ENCODE measurements around the gene HELT. TPM values are rescaled to one million over a fixed set of nuclear protein-coding genes. Genes with fewer than 3 reads are reported as not detected.
"Not testable (repeated sequence)": the region's sequence is repeated elsewhere in the genome, so short reads cannot be mapped to it uniquely, and the experiment has no call there.

HELT gene
- total RNA-seq, result not detected

- no peak for DNase-seq (ENCODE audit: extremely low spot score)
- H3K36me3 ChIP-seq, result no peaks in the 10 kb centered on the region
- WGBS, result 1% methylated on average over 58 of the region's 58 CpGs
Observed at GRCh38 chr4:185017964-185018772, at the start of gene HELT. Gene HELT, plus strand, starts transcription at chr4:185018490. Its CDS starts 439 bp downstream, at chr4:185018929.

GRCh38 chr4:184968784-184969201, 49.5 kb upstream of the HELT start:
- 62% methylated on average over 3 of the region's 5 CpGs for WGBS
- Histone ChIP-seq H3K27me3 (no peaks in the 10 kb centered on the region), H3K36me3 (no peaks in the 10 kb centered on the region), H3K4me1 (no peaks in the 10 kb centered on the region), H3K27ac (replicated peaks in 1 of 4) (no peak overlapping the region), H3K9me3 (no peaks in the 10 kb centered on the region), H3K4me3 (no peak overlapping the region)
- TF ChIP-seq CTCF (IDR thresholded peaks at IDR 0.05), result no peak
- no peak for TF ChIP-seq EP300 (IDR thresholded peaks at IDR 0.05)
- TF ChIP-seq POLR2A (IDR thresholded peaks at IDR 0.05; ENCODE audit: low read depth), result no peak
- DNase-seq (ENCODE audit: extremely low spot score), result no peak
- intact Hi-C loops (cut with DNase I), result no loop called here

More at GRCh38 chr4:185017964-185018772, at the start of gene HELT:
- no peak for TF ChIP-seq EP300 (IDR thresholded peaks at IDR 0.05)
- TF ChIP-seq POLR2AphosphoS5 (IDR thresholded peaks at IDR 0.05), result no peak
- no peak for TF ChIP-seq POLR2A (IDR thresholded peaks at IDR 0.05; ENCODE audit: low read depth)
- TF ChIP-seq CTCF (IDR thresholded peaks at IDR 0.05), result no peak
- no peak within 1 kb of the TSS for H3K4me3 ChIP-seq
- H3K27ac ChIP-seq (replicated peaks in 1 of 4), result no peak within 1 kb of the TSS
- H3K4me1 ChIP-seq, result peaks cover 8 to 60% (median 43%) of the 10 kb centered on the region in 4 donors
- intact Hi-C loops (cut with DNase I), result no loop called here
- H3K9me3 ChIP-seq, result no peaks in the 10 kb centered on the region
- peaks cover 0 to 98% (median 55%) of the 10 kb centered on the region in 4 donors for H3K27me3 ChIP-seq

- TF ChIP-seq POLR2AphosphoS5 (IDR thresholded peaks at IDR 0.05) (no peak), CTCF (IDR thresholded peaks at IDR 0.05) (no peak), EP300 (IDR thresholded peaks at IDR 0.05) (no peak), POLR2A (IDR thresholded peaks at IDR 0.05; ENCODE audit: low read depth) (no peak)
- DNase-seq (ENCODE audit: extremely low spot score), result no peak
- H3K27ac ChIP-seq (replicated peaks in 1 of 4), result no peak overlapping the region
- 79% methylated on average over 5 of the region's 5 CpGs for WGBS
- no peaks in the 10 kb centered on the region for H3K4me1 ChIP-seq
- H3K9me3 ChIP-seq, result no peaks in the 10 kb centered on the region
- H3K4me3 ChIP-seq, result no peak overlapping the region
- intact Hi-C loops (cut with DNase I), result no loop called here
- H3K27me3 ChIP-seq, result no peaks in the 10 kb centered on the region
- no peaks in the 10 kb centered on the region for H3K36me3 ChIP-seq
Observed at GRCh38 chr4:184969610-184970009, 48.7 kb upstream of the HELT start.

- Histone ChIP-seq H3K36me3 (no peaks in the 10 kb centered on the region), H3K27ac (replicated peaks in 1 of 4) (no peak overlapping the region), H3K4me3 (no peak overlapping the region), H3K27me3 (peaks cover 0 to 16% (median 0%) of the 10 kb centered on the region in 4 donors), H3K9me3 (no peaks in the 10 kb centered on the region), H3K4me1 (peaks cover 0 to under 1% (median under 1%) of the 10 kb centered on the region in 4 donors)
- no peak for DNase-seq (ENCODE audit: extremely low spot score)
- TF ChIP-seq CTCF (IDR thresholded peaks at IDR 0.05) (no peak), POLR2AphosphoS5 (IDR thresholded peaks at IDR 0.05) (no peak), EP300 (IDR thresholded peaks at IDR 0.05) (no peak), POLR2A (IDR thresholded peaks at IDR 0.05; ENCODE audit: low read depth) (no peak)
- intact Hi-C loops (cut with DNase I), result no loop called here
- WGBS, result 80% methylated on average over 7 of the region's 7 CpGs
Observed at GRCh38 chr4:184972991-184973390, 45.3 kb upstream of the HELT start.

GRCh38 chr4:184976348-184976747, 41.9 kb upstream of the HELT start:
- H3K36me3 ChIP-seq; H3K4me1 ChIP-seq; intact Hi-C loops (cut with DNase I); DNase-seq (ENCODE audit: extremely low spot score); H3K27ac ChIP-seq (replicated peaks in 1 of 4); H3K4me3 ChIP-seq; H3K9me3 ChIP-seq: not testable (repeated sequence)
- H3K27me3 ChIP-seq, result peaks cover 0 to 30% (median 0%) of the 10 kb centered on the region in 4 donors
- 97% methylated on average over 2 of the region's 2 CpGs for WGBS

Measured in esophagus muscularis mucosa (tissue), 4 donors.